H1 (cell line): ENCODE results near the gene TRHDE. TPM values are rescaled to one million over a fixed set of nuclear protein-coding genes. Genes with fewer than 3 reads are reported as not detected.

ENCODE experiments used
- CTCF ChIA-PET: fragments of 300-600 bp; sonication (Branson Sonifier 250); formaldehyde crosslinking; loops from one replicate; lab custom pipeline; 2021; ENCODE audit not compliant: partially characterized antibody; lab: Charles Lee
- POLR2A ChIA-PET: fragments of 300-600 bp; sonication (Branson Sonifier 250); formaldehyde crosslinking; loops from one replicate; lab custom pipeline; 2021; ENCODE audit warnings: inconsistent platforms; ENCODE audit not compliant: partially characterized antibody; lab: Charles Lee
- DNase-seq, 2 experiments: peaks; one replicate each; pipeline versions ENCODE4 v3.0.0 to v3.0.0-alpha.2; 2010 to 2022; ENCODE audit warnings: low spot score in 2 of 2, low read depth in 1 of 2, mixed read lengths in 1 of 2
- FAIRE-seq: peaks from 2 replicates; lab custom pipeline; 2011; peaks lifted over from hg19 to GRCh38; lab: Jason Lieb, UNC
- H2AFZ ChIP-seq: 2 replicates; pipeline ENCODE4 v1.8.1; 2012; ENCODE audit warnings: low read length, inconsistent platforms
- H2AK5ac ChIP-seq: 2 replicates; pipeline ENCODE4 v1.6.1; 2013; ENCODE audit warnings: low read depth, low read length
- H2BK120ac ChIP-seq: replicated peaks from 2 replicates; pipeline ENCODE3; 2013; ENCODE audit warnings: low read depth, low read length, inconsistent platforms
- H2BK12ac ChIP-seq: 2 replicates; pipeline ENCODE4 v1.6.1; 2013; ENCODE audit warnings: low read depth, low read length
- H2BK15ac ChIP-seq: 2 replicates; pipeline ENCODE4 v1.6.1; 2013; ENCODE audit warnings: low read length
- H2BK20ac ChIP-seq: 2 replicates; pipeline ENCODE4 v1.6.1; 2013; ENCODE audit warnings: low read length
- H2BK5ac ChIP-seq: 2 replicates; pipeline ENCODE4 v1.6.1; 2013; ENCODE audit warnings: low read depth, low read length
- H3K14ac ChIP-seq: 2 replicates; pipeline ENCODE4 v1.6.1; 2013; ENCODE audit warnings: inconsistent platforms; ENCODE audit not compliant: insufficient read length
- H3K18ac ChIP-seq: 2 replicates; pipeline ENCODE4 v1.6.1; 2013; ENCODE audit warnings: low read length; ENCODE audit errors: extremely low read depth
- H3K23ac ChIP-seq: 2 replicates; pipeline ENCODE4 v1.6.1; 2013; ENCODE audit warnings: inconsistent platforms; ENCODE audit not compliant: insufficient read length
- H3K23me2 ChIP-seq: 2 replicates; pipeline ENCODE4 v1.6.1; 2013; ENCODE audit warnings: low read depth, low read length
- H3K27ac ChIP-seq: 2 replicates; pipeline ENCODE4 v1.6.1; 2011; ENCODE audit warnings: low read depth, low read length, inconsistent platforms
- H3K27me3 ChIP-seq, 4 experiments: replicated peaks in 1 of 4; 1 replicate in 1 of 4; 2 replicates in 3 of 4; pipeline versions ENCODE4 v1.6.1 to v1.8.1; 2011 to 2013; ENCODE audit warnings: low read length in 3 of 4, mild to moderate bottlenecking in 3 of 4, inconsistent platforms in 2 of 4, mixed read lengths in 2 of 4, moderate library complexity in 1 of 4; ENCODE audit not compliant: control insufficient read depth in 3 of 4, insufficient read depth in 3 of 4; ENCODE audit errors: extremely low read depth in 1 of 4
- H3K36me3 ChIP-seq, 4 experiments: 2 replicates each; pipeline versions ENCODE4 v1.6.1 to v1.8.1; 2011 to 2013; ENCODE audit warnings: mild to moderate bottlenecking in 4 of 4, low read length in 3 of 4, moderate library complexity in 2 of 4, control low read depth in 1 of 4, inconsistent platforms in 1 of 4; ENCODE audit not compliant: insufficient read depth in 4 of 4, control insufficient read depth in 2 of 4
- H3K4ac ChIP-seq: replicated peaks from 2 replicates; pipeline ENCODE3; 2013; ENCODE audit warnings: low read length, low read depth, mixed read lengths, inconsistent platforms; ENCODE audit not compliant: insufficient read length
- H3K4me1 ChIP-seq, 4 experiments: replicated peaks in 1 of 4; 1 replicate in 1 of 4; 2 replicates in 3 of 4; pipeline versions ENCODE4 v1.6.1 to v1.8.1; 2011 to 2013; ENCODE audit warnings: low read length in 3 of 4, inconsistent platforms in 2 of 4, mixed read lengths in 1 of 4; ENCODE audit not compliant: insufficient read depth in 4 of 4, control insufficient read depth in 3 of 4
- H3K4me2 ChIP-seq, 2 experiments: 2 replicates each; pipeline versions ENCODE4 v1.6.1 to v1.8.1; 2011 to 2013; ENCODE audit warnings: low read depth in 2 of 2, low read length in 2 of 2, control low read depth in 1 of 2, inconsistent platforms in 1 of 2, mild to moderate bottlenecking in 1 of 2; ENCODE audit not compliant: insufficient read depth in 1 of 2
- H3K4me3 ChIP-seq, 4 experiments: fragments of 200-600, 300-600 bp in 1 of 4; sonication (generic), shearing (Covaris generic), sonication (Bioruptor Twin) in 1 of 4; 2 replicates each; pipeline versions ENCODE4 v1.5.1 to v1.8.1; 2011 to 2016; ENCODE audit warnings: low read length in 4 of 4, low read depth in 3 of 4, control low read depth in 2 of 4, inconsistent platforms in 2 of 4, mild to moderate bottlenecking in 2 of 4, mixed read lengths in 1 of 4, moderate library complexity in 1 of 4; ENCODE audit not compliant: insufficient read depth in 2 of 4; ENCODE audit errors: extremely low read depth in 1 of 4
- H3K56ac ChIP-seq: replicated peaks from 2 replicates; pipeline ENCODE3; 2013; ENCODE audit warnings: low read depth, mild to moderate bottlenecking, mixed read lengths, low read length, inconsistent platforms; ENCODE audit not compliant: insufficient read length
- H3K79me1 ChIP-seq: 2 replicates; pipeline ENCODE4 v1.6.1; 2013; ENCODE audit warnings: low read depth, low read length, control low read depth
- H3K79me2 ChIP-seq, 2 experiments: 2 replicates each; pipeline versions ENCODE4 v1.6.1 to v1.8.1; 2012 to 2013; ENCODE audit warnings: low read length in 2 of 2, mild to moderate bottlenecking in 2 of 2, inconsistent platforms in 1 of 2; ENCODE audit not compliant: insufficient read depth in 2 of 2, control insufficient read depth in 1 of 2
- H3K9ac ChIP-seq, 4 experiments: replicated peaks in 1 of 4; 1 replicate in 1 of 4; 2 replicates in 3 of 4; pipeline versions ENCODE4 v1.6.1 to v1.8.1; 2011 to 2013; ENCODE audit warnings: low read depth in 3 of 4, low read length in 3 of 4, control low read depth in 2 of 4, mild to moderate bottlenecking in 2 of 4, moderate library complexity in 2 of 4, inconsistent platforms in 1 of 4; ENCODE audit errors: extremely low read depth in 1 of 4
- H3K9me3 ChIP-seq, 2 experiments: 2 replicates each; pipeline versions ENCODE4 v1.6.1 to v1.8.1; 2012 to 2013; ENCODE audit warnings: mild to moderate bottlenecking in 2 of 2, moderate library complexity in 2 of 2, control low read depth in 1 of 2, inconsistent platforms in 1 of 2, low read depth in 1 of 2, low read length in 1 of 2, mixed read lengths in 1 of 2; ENCODE audit not compliant: insufficient read depth in 2 of 2
- H4K20me1 ChIP-seq, 2 experiments: replicated peaks in 1 of 2; 2 replicates each; pipeline versions ENCODE3 to v1.8.1; 2011 to 2013; ENCODE audit warnings: inconsistent platforms in 2 of 2, low read length in 2 of 2, mild to moderate bottlenecking in 1 of 2; ENCODE audit not compliant: insufficient read depth in 2 of 2, control insufficient read depth in 1 of 2
- H4K5ac ChIP-seq: 2 replicates; pipeline ENCODE4 v1.6.1; 2013; ENCODE audit warnings: low read length, low read depth, mixed read lengths, inconsistent platforms; ENCODE audit not compliant: insufficient read length
- H4K8ac ChIP-seq: 2 replicates; pipeline ENCODE4 v1.8.0; 2013; ENCODE audit warnings: mild to moderate bottlenecking, moderate library complexity, low read length, inconsistent platforms; ENCODE audit not compliant: insufficient read depth; ENCODE audit errors: extremely low read depth
- H4K91ac ChIP-seq: replicated peaks from 2 replicates; pipeline ENCODE3; 2013; ENCODE audit warnings: low read length, mixed read lengths, inconsistent platforms; ENCODE audit not compliant: insufficient read length
- CBX8 ChIP-seq: fragments of 300-800, 300-1000 bp; sonication (generic); IDR thresholded peaks from 2 replicates; pipeline ENCODE4 v1.7.1; 2016; ENCODE audit warnings: low read depth, low read length, borderline replicate concordance
- CREB1 ChIP-seq: IDR thresholded peaks from 2 replicates; pipeline ENCODE4 v1.6.1; 2012; ENCODE audit warnings: inconsistent platforms
- CTBP2 ChIP-seq: IDR thresholded peaks from 2 replicates; pipeline ENCODE4 v1.7.0; 2011; ENCODE audit warnings: borderline replicate concordance, mild to moderate bottlenecking, moderate library complexity, mixed read lengths, low read length; ENCODE audit not compliant: insufficient read depth, insufficient read length
- KDM4A ChIP-seq: IDR thresholded peaks from one replicate; pipeline ENCODE4 v1.7.1; 2012; ENCODE audit warnings: low read depth, mild to moderate bottlenecking, moderate library complexity, low read length, inconsistent platforms; ENCODE audit not compliant: severe bottlenecking
- NRF1 ChIP-seq: IDR thresholded peaks from 2 replicates; pipeline ENCODE4 v1.6.1; 2011; ENCODE audit warnings: mild to moderate bottlenecking, low read depth, low read length, improper control_type of control experiment
- SP2 ChIP-seq: IDR thresholded peaks from 2 replicates; pipeline ENCODE4 v1.6.1; 2012; ENCODE audit warnings: mild to moderate bottlenecking, low read length, inconsistent platforms
- SRF ChIP-seq: IDR thresholded peaks from 2 replicates; pipeline ENCODE4 v1.6.1; 2011; ENCODE audit warnings: mild to moderate bottlenecking, low read depth, low read length, moderate library complexity
- ZNF274 ChIP-seq: IDR thresholded peaks from 2 replicates; pipeline ENCODE4 v1.7.0; 2012; ENCODE audit warnings: low read length, borderline replicate concordance; ENCODE audit errors: extremely low read depth
- WGBS, 2 experiments: shearing (Covaris generic) in 1 of 2; methylation state at CpG; one replicate each; pipeline versions ENCODE4 v1.1.6 to v1.1.7; 2013 to 2015; ENCODE audit warnings: low lambda C conversion rate in 2 of 2, mixed read lengths in 2 of 2, inconsistent platforms in 1 of 2, low coverage in 1 of 2, missing lambda C conversion rate in 1 of 2; ENCODE audit not compliant: insufficient replicate concordance in 2 of 2, insufficient coverage in 1 of 2, insufficient read length in 1 of 2; ENCODE audit errors: extremely low coverage in 1 of 2, missing lambda C conversion rate in 1 of 2; 5-methylcytosine and 5-hydroxymethylcytosine counted together
- polyA plus RNA-seq, 7 experiments: library from polyadenylated mRNA; depleted of rRNA in 3 of 7; stranded (reverse) in 5 of 7; unstranded in 2 of 7; fragments of >200 nt in 5 of 7; fragments of 200-250 nt in 2 of 7; gene quantifications; 1 replicate in 5 of 7; 2 replicates in 1 of 7; 4 replicates in 1 of 7; pipeline versions ENCODE4 v1.2.1 to v1.2.3, GENCODE V29; 2011 to 2013; ENCODE audit warnings: missing spikeins in 2 of 7, mixed read lengths in 2 of 7
- total RNA-seq: library from RNA; stranded (reverse); fragmentation: NEBNext Ultra II Directional; extraction: Animal tissue kit (Norgen Biotek cat#: 25700); gene quantifications from 2 replicates; pipeline ENCODE4 v1.2.1, GENCODE V29; 2021

TRHDE gene
- total and polyA plus RNA-seq, 2 of the 8 experiments (the other 6 are each of a cell fraction or from before 2014, with no cell fraction given): 1.3 to 5.0 TPM

GRCh38 chr12:72677846-72678245, 405.7 kb downstream of the TRHDE start:
- FAIRE-seq (no peak), DNase-seq (no peak)
- WGBS, 2 experiments: 84% methylated on average over 2 of the region's 2 CpGs; no CpG with 5 or more reads in 1 of the 2 experiments
- Histone ChIP-seq H3K79me2 (no peaks in the 10 kb centered on the region), H4K20me1 (no peaks in the 10 kb centered on the region), H2BK15ac (no peak overlapping the region), H2BK20ac (no peak overlapping the region), H3K23ac (no peak overlapping the region), H3K9ac (no peak overlapping the region), H3K27ac (no peak overlapping the region), H3K4me3 (no peak overlapping the region), H3K56ac (no peak overlapping the region), H2AK5ac (no peak overlapping the region), H2BK120ac (no peak overlapping the region), H3K18ac (no peak overlapping the region), H3K79me1 (no peaks in the 10 kb centered on the region), H3K14ac (no peak overlapping the region), H3K4ac (no peak overlapping the region), H4K8ac (no peak overlapping the region), H4K5ac (no peak overlapping the region), H3K4me1 (no peaks in the 10 kb centered on the region; a peak in 1 of 7 replicates), H3K23me2 (no peaks in the 10 kb centered on the region; the same call in 1 of the 2 replicates), H2AFZ (0 out of 2 replicates have a peak overlapping the region, but pooled peaks have one; percentile 16), H3K4me2 (no peak overlapping the region), H4K91ac (no peak overlapping the region), H2BK12ac (no peak overlapping the region), H3K36me3 (no peaks in the 10 kb centered on the region), H2BK5ac (no peak overlapping the region), H3K27me3 (no peaks in the 10 kb centered on the region), H3K9me3 (no peaks in the 10 kb centered on the region)
- TF ChIP-seq NRF1 (no peak), ZNF274 (no peak), SRF (no peak), CBX8 (no peak), KDM4A (no peak), SP2 (no peak), CTBP2 (no peak), CREB1 (no peak)
- ChIA-PET POLR2A (no interaction called here), CTCF (no interaction called here)
